ENCODE measurements around the gene TMEM259.

GRCh38 chr19:1046836-1047695 is 26.1 kb upstream of the TMEM259 start:
- TF ChIP-seq POLR2A (IDR thresholded peaks at IDR 0.05) = no peak
- no peak for TF ChIP-seq CTCF (IDR thresholded peaks at IDR 0.05)

All from gastroesophageal sphincter (tissue), 3 donors.